Fibroblast of skin of scalp (primary cell): ENCODE measurements around the gene POLE.

Source experiments
- DNase-seq: peaks from one replicate; pipeline ENCODE4 v3.0.0-alpha.2; 2013

The POLE gene

GRCh38 chr12:132651444-132652100 lies 35.6 kb downstream of the POLE start:
- DNase-seq = no peak

DNA sequence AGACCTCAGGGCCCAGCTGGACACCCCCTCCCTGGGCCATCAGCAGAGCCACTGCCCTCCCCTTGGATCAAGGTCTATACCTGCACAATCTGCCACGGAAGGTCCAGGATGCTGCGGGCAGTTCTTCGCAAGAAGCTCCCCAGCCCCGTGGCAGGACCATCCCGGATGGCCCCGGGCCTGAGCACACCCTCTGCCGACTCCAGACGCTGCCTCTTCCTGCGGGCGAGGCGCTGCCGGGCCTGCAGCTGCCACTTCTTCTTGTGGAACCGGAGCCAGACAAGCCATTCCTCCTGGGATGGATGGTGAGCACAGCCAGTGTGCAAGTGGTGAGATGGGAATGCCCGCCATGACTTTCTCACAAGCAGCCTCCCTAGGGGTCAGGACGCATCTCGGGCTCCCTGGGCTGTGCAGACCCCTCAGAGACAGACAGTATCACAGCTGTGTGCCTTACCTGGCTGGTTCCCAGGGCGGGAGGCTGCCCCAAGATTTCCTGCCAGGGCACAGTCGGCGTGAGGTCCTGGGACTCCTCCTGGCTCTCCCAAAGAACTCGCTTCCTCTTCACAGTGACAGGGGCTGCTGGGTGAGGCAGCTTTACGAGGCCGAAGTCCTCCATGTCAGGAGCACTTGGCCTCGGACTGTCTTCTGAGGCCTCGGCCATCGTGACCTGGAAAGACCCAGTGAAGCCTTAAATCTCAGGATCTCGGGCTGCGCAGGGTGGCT lies 37.8 kb downstream of the POLE start:
- no peak for DNase-seq

DNA sequence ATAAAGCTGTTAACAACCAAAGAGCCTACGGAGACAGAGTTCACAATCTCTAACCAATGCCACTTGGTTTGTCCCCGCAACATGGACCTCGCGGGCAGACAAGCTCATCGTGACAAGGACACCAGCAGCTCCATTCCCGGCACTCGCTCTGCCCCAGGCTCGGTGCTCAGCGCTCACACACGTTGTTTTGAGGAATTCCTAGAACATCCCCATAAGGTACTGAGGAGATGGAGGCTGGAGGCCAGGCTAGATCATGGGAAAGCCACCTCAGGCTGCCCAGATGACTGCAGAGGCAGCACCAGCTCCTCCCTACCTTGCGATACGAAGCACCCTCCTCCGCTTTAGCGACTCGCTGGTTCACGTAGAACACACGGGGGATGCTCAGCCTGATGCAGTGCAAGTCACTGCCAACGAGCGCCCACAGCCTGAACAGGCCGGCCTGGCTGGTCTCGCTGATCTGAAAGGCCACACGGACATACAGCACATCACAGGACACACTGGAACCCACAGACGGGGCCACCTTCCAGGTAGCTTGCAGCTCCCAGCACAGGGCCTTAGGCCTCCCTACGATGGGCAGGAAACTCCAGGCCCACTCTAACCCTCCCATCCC lies 38.4 kb downstream of the POLE start:
- no peak for DNase-seq

DNA sequence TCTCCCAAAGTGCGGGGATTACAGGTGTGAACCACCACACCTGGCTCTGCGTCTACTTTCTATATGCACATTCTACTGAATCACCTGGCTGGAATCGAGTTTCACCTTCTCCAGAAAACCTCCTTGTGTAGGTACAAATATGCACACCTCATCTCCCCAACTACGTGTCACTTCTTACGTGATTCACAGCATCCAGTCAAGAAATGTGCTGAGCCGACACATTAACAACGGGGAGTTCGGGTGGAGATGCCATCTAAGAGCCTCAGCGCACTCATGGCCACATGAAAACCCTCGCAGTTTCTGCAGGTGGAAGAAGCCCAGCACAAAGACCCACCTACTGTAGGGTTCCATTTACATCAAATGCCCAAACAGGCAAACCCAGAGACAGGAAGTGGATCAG lies 39.3 kb downstream of the POLE start:
- no peak for DNase-seq

DNA sequence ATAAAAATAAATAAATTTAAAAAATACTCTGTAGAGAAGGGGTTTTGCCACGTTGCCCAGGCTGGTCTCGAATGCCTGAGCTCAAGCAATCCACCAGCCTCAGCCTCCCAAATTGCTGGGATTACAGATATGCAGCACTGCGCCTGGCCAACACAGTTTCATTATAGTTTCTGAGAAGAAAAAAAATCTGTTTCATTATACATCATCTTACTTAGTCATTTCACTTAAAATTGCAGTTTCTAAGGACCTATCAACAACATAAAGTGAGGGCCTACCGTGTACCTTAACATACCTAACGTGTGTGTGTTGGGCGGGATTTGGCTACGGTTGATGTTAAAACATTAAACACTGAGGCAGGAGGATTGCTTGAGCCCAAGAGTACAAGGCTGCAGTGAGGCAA lies 40.3 kb downstream of the POLE start:
- DNase-seq = no peak

DNA sequence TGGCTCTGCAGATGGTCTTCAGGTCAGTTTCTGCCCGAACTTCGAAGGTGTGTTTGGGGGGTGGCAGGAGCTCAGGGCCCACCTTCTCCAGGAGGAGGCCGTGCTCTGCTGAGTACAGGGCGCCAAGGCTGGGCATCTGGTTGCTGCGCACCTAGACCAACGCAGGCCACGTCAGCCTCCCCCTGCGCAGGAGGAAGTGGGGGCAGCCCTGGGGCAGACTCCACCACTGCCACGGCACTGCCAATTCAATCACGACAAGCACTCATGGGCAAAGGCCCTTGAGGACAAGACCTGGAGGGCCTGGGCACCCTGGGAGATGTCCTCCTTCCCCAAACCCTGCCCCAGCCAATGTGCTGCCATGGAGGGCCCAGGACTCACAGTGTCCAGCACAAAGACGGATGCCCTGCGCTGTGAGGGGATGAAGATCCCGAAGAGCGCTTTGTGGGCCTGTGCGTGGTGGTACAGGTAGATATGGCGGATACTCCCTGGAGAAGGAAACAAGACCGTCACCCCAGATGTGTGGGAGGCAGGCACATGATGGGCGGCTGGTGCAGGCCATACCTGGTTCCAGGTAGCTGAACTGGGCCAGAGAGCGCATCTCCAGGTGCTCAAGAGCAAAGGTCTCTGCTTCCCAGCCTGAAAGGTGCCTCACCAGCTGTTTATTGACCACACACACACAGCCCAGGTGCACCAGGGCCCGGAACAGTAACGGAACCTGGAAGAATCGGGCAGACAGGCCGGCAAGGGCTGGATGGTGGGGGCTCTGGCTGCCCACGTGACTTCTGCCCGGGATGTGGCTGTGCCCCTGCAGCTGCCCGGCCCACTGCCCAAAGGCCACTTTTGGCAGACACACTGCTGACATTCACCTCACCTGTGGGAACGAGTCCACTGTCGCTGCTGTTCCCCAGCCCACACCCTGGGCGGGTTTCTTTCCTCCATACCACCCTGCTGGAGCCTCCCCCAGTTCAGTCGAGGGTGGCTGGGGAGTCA lies 44.0 kb downstream of the POLE start:
- DNase-seq = no peak

GRCh38 chr12:132641811-132642650 lies 45.1 kb downstream of the POLE start:
- no peak for DNase-seq

GRCh38 chr12:132640936-132641335 lies 46.2 kb downstream of the POLE start:
- DNase-seq = no peak

DNA sequence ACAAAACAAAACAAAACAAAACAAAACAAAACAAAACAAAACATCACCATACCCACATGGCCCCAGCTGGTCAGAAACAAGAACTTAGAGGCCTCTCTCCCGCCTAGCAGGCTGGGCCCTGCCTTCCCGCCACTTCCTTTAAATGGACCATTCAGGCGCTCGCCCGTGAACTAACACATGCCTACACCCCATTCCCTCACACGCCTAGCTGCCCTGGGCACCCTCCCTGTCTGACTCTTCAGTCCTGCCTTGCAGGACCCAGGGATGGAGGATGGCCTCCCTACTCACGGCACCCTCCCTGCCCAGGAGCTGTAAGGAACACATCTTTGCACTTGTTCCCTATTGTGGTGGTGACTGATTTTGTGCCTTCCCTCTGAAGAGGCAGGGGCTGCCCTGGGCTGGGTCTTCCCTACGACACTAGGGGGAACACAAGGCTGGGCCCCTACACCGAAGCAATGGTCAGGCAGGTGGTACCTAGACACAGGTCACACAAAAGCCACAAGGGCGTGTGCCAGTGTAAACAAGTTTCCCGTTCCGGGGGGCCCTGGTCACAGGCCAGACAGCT lies 47.1 kb downstream of the POLE start:
- no peak for DNase-seq

- DNase-seq = peak; percentile 38
Measured at GRCh38 chr12:132638541-132639408, 48.4 kb downstream of the POLE start.

DNA sequence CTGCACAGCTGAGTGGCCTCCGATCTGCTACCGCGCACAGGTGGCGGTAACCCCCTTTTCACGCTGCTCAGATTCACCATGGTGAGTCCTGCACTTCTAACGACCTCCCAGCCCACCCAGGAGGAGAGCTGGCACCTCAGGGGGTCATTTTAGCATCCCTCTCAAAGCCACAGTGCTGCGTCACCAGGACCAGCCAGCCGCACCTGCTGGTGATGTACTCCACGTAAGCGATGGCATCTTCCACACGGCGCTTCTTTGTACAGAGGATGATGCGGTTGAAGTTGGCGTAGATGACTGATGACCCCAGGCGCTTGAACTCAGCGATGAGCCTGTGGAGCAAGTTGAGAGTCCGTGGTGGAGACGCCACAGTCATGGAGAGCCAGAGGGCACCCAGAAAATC lies 49.3 kb downstream of the POLE start:
- DNase-seq = no peak

DNA sequence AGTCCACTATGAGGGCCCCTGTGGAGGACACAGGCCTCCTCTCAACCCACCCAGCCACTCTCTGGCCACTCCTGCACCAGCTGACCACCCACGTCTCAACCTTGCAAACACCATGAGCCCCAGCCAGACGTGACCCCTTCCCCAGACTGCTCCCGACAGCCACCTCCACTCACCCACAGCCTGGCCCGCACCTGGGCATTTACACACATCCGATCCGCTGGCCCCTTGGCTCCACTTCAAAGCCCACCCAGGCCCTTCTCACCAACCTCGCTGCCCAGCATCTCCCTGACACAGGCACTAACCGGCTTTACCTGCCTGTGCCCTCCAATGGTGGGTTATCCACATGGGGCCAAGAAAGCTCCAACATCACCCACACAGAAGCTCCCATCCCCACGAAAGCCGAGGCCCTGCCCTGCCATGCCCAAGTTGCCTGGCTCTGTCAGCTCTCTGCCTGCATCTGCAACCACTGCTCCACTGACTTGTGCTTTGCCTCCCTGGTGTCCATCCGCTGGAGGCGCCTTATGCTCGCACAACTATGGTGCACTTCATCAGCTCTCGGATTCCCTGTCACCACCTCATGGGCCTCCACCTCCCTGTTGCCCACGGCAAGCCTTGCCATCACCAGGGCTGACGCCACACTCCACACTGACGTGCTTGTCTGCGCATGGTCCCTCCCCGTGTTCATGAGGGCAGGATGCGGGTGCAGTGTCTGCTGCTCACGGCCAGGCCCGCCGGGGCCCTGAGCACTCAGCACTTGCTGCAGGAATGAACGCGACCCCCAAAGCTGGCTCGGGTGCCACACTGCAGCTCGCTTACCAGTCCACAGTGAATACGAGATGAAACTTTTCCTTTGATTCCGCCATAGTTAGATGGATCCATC lies 51.8 kb downstream of the POLE start:
- DNase-seq = no peak

- no peak for DNase-seq
Measured at GRCh38 chr12:132634411-132634990, 52.6 kb downstream of the POLE start.

GRCh38 chr12:132633901-132634300 lies 53.2 kb downstream of the POLE start:
- DNase-seq = no peak

DNA sequence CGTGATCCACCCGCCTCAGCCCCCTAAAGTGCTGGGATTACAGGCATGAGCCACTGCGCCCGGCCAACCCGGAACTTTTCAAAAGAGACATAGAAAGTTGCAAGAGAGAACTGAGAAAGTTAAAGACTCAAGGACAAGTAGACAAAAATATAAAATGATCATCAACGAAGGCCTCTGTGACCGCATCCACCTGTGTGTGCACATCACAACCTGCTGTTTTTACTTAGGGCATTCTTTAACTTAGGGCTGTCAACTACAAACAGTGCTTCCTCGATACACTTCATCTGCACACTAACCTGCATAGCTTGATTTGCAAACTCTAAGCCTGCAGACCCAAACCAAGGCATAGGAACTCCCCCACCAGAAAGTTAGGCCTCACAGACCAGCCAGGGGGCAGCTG lies 53.7 kb downstream of the POLE start:
- DNase-seq = no peak

GRCh38 chr12:132632521-132633228 lies 54.5 kb downstream of the POLE start:
- no peak for DNase-seq

DNA sequence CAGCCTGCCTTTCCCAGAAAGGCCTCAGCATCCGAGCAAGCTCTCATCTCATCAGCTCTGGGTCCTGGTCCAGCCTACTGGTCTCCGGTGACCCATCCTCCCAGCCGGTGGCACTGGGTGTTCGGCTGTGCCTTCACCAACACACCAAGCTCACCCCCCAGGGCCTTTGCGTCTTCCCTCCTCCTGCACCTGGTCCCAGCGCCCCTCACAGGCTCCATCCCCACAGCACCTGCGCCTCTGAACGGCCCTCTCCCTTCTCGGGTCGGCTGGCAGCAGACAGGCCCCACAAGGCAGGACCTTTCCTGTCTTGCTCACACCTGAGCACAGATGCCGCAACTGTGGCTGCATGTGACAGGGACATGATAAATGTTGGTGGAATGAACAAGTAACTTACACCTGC lies 55.5 kb downstream of the POLE start:
- DNase-seq = no peak

DNA sequence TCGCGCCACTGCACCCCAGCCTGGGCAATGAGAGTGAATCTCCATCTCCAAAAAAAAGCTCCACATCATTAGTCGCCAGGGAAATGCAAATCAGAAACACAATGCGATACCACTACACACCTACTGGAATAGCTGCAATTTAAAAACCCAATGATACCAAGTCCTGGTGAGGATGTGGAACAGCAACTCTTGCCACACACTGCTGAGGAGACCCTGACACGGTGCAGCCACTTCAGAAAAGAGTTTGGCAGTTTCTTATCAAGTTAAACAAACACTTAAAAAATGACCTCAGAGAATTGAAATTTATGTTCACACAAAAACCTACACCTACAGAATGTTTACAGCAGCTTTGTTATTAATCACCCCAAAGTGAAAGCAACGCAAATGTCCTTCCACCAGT lies 56.5 kb downstream of the POLE start:
- no peak for DNase-seq
